ENCODE data around the gene LIPT1. TPM values are rescaled to one million over a fixed set of nuclear protein-coding genes. Genes with fewer than 3 reads are reported as not detected.

The LIPT1 gene
- total and polyA plus RNA-seq, 2 of the 8 experiments (the other 6 are each of a cell fraction or from before 2014, with no cell fraction given), result 6.1 to 10.9 TPM

GRCh38 chr2:99141110-99142108 lies 13.4 kb upstream of the LIPT1 start, which contains the start of gene C2orf15:
Gene C2orf15 (plus strand): TSS chr2:99141707. CDS start chr2:99150559, 8,852 bp downstream.
- POLR2A ChIA-PET (ENCODE audit: partially characterized antibody), result interaction anchor here (0.6 to 5.0 kb wide), 9 partner anchors 13 to 219 kb away, joined by 3 to 45 read pairs (median 4); partner anchors contain the start of genes LIPT1, MITD1, MRPL30 and TSGA10
- 0% methylated on average over 51 of the region's 84 CpGs; no CpG with 5 or more reads in 1 of the 2 experiments for WGBS, 2 experiments (ENCODE audit: extremely low coverage in 1 of 2, insufficient coverage in 1 of 2, insufficient read length in 1 of 2, insufficient replicate concordance in 2 of 2, low coverage in 1 of 2, low lambda C conversion rate in 2 of 2, missing lambda C conversion rate in 1 of 2)
- no peak within 1 kb of the TSS for H2BK20ac ChIP-seq (ENCODE audit: low read length)
- TF ChIP-seq POU5F1 (IDR thresholded peaks at IDR 0.05; ENCODE audit: low read depth, low read length) (no peak), TAF1 (IDR thresholded peaks at IDR 0.05; ENCODE audit: low read depth, low read length) (peak; percentile 60), JUND (IDR thresholded peaks at IDR 0.05; ENCODE audit: low read length) (no peak), ASH2L (IDR thresholded peaks at IDR 0.05; ENCODE audit: low read length) (peak; percentile 92), MAX (IDR thresholded peaks at IDR 0.05) (peak; percentile 77), EGR1 (IDR thresholded peaks at IDR 0.05; ENCODE audit: borderline replicate concordance, low read depth, low read length) (peak; percentile 99), TCF12 (IDR thresholded peaks at IDR 0.05; ENCODE audit: low read depth, low read length) (0 out of 2 replicates have a peak, but pooled peaks have one; percentile 48), KDM4A (IDR thresholded peaks at IDR 0.05; ENCODE audit: low read depth, low read length, severe bottlenecking) (peak; percentile 87), SIN3A (conservative IDR thresholded peaks at IDR 0.05 in 1 of 2, IDR thresholded peaks at IDR 0.05 in 1 of 2; ENCODE audit: low read depth in 1 of 2, low read length in 2 of 2) (0 out of 4 replicates have a peak, but pooled peaks of 1 of the 2 experiments have one; percentile 68), PHF8 (conservative IDR thresholded peaks at IDR 0.05; ENCODE audit: low read depth, low read length) (peak; percentile 65; the same call in 1 of the 2 replicates)

More at GRCh38 chr2:99141110-99142108, 13.4 kb upstream of the LIPT1 start, which contains the start of gene C2orf15:
- Histone ChIP-seq H3K9me3 (ENCODE audit: insufficient read depth in 2 of 2, low read depth in 1 of 2, low read length in 1 of 2) (peaks cover 3 to 4% of the 10 kb centered on the region in 2 experiments; a peak in 1 of 4 replicates), H3K4me1 (replicated peaks in 1 of 4; ENCODE audit: control insufficient read depth in 3 of 4, insufficient read depth in 4 of 4, low read length in 3 of 4) (no peaks in the 10 kb centered on the region; a peak in 3 of 7 replicates), H4K8ac (ENCODE audit: extremely low read depth, insufficient read depth, low read length) (peak within 1 kb of the TSS; percentile 94), H4K20me1 (replicated peaks in 1 of 2; ENCODE audit: control insufficient read depth in 1 of 2, insufficient read depth in 2 of 2, low read length in 2 of 2) (no peaks in the 10 kb centered on the region), H2AFZ (ENCODE audit: low read length) (peak within 1 kb of the TSS; percentile 91), H3K56ac (replicated peaks; ENCODE audit: insufficient read length, low read depth, low read length) (peak within 1 kb of the TSS; percentile 70), H3K36me3 (ENCODE audit: control insufficient read depth in 2 of 4, insufficient read depth in 4 of 4, low read length in 3 of 4) (peaks cover 0 to 3% (median 0%) of the 10 kb centered on the region in 4 experiments; a peak in 1 of 8 replicates), H2AK5ac (ENCODE audit: low read depth, low read length) (no peak within 1 kb of the TSS), H2BK5ac (ENCODE audit: low read depth, low read length) (peak within 1 kb of the TSS; percentile 81; the same call in 1 of the 2 replicates), H3K23ac (ENCODE audit: insufficient read length) (peak within 1 kb of the TSS; percentile 65), H2BK15ac (ENCODE audit: low read length) (peak within 1 kb of the TSS; percentile 72; the same call in 1 of the 2 replicates), H4K91ac (replicated peaks; ENCODE audit: insufficient read length, low read length) (peak within 1 kb of the TSS; percentile 88), H2BK120ac (replicated peaks; ENCODE audit: low read depth, low read length) (no peak within 1 kb of the TSS), H3K18ac (ENCODE audit: extremely low read depth, low read length) (peak within 1 kb of the TSS; percentile 44), H2BK12ac (ENCODE audit: low read depth, low read length) (no peak within 1 kb of the TSS), H3K4me3 (ENCODE audit: extremely low read depth in 1 of 4, insufficient read depth in 2 of 4, low read depth in 3 of 4, low read length in 4 of 4) (peak within 1 kb of the TSS; percentile 65 to 83 (median 82)), H3K4me2 (ENCODE audit: insufficient read depth in 1 of 2, low read depth in 2 of 2, low read length in 2 of 2) (peak within 1 kb of the TSS; percentile 86 to 89), H3K14ac (ENCODE audit: insufficient read length) (no peak within 1 kb of the TSS), H3K79me1 (ENCODE audit: low read depth, low read length) (no peaks in the 10 kb centered on the region), H3K27me3 (replicated peaks in 1 of 4; ENCODE audit: control insufficient read depth in 3 of 4, extremely low read depth in 1 of 4, insufficient read depth in 3 of 4, low read length in 3 of 4) (no peaks in the 10 kb centered on the region), H3K4ac (replicated peaks; ENCODE audit: insufficient read length, low read depth, low read length) (no peak within 1 kb of the TSS), H3K23me2 (ENCODE audit: low read depth, low read length) (peaks cover 9% of the 10 kb centered on the region), H3K9ac (replicated peaks in 1 of 4; ENCODE audit: extremely low read depth in 1 of 4, low read depth in 3 of 4, low read length in 3 of 4) (peak within 1 kb of the TSS; percentile 39 to 77 (median 68)), H3K79me2 (ENCODE audit: control insufficient read depth in 1 of 2, insufficient read depth in 2 of 2, low read length in 2 of 2) (peaks cover 0 to 5% of the 10 kb centered on the region in 2 experiments; a peak in 1 of 4 replicates), H3K27ac (ENCODE audit: low read depth, low read length) (peak within 1 kb of the TSS; percentile 72), H4K5ac (ENCODE audit: insufficient read length, low read depth, low read length) (peak within 1 kb of the TSS; percentile 70)
- CTCF ChIA-PET (ENCODE audit: partially characterized antibody), result interaction anchor here (1.0 to 1.1 kb wide), 2 partner anchors 12 to 39 kb away, joined by 3 read pairs; no protein-coding TSS in a partner anchor
- no peak for FAIRE-seq
- DNase-seq (ENCODE audit: low read depth in 1 of 2, low spot score in 2 of 2), result peak; percentile 86 to 96
